K562 (cell line): ENCODE data around the gene SERPINH1. TPM values are rescaled to one million over a fixed set of nuclear protein-coding genes. Genes with fewer than 3 reads are reported as not detected.

Source experiments
- ARID1B ChIP-seq: fragments of 450-650 bp; IDR thresholded peaks from 2 replicates; pipeline ENCODE4 v1.6.1; 2016; ENCODE audit warnings: antibody characterized with exemption, mild to moderate bottlenecking, inconsistent platforms
- CEBPG ChIP-seq, 3 experiments: fragments of 200-800 bp in 1 of 3; sonication (Bioruptor generic) in 1 of 3; sonication (generic) in 1 of 3; formaldehyde crosslinking in 1 of 3; IDR thresholded peaks in 2 of 3; conservative IDR thresholded peaks in 1 of 3; 2 replicates each; pipeline versions ENCODE4 v1.6.1 to v1.8.0; 2016 to 2022; ENCODE audit warnings: missing compliant biosample characterization in 2 of 3, missing genetic modification characterization in 2 of 3, mild to moderate bottlenecking in 1 of 3, missing genetic modification reagents in 1 of 3
- COPS2 ChIP-seq: fragments of 450-650 bp; conservative IDR thresholded peaks from 2 replicates; pipeline ENCODE4 v1.6.1; 2016; ENCODE audit warnings: mild to moderate bottlenecking, moderate library complexity
- FOXK1 ChIP-seq: sonication (generic); formaldehyde crosslinking; IDR thresholded peaks from 2 replicates; pipeline ENCODE4 v1.8.0; 2022; ENCODE audit warnings: missing genetic modification reagents, mild to moderate bottlenecking, borderline replicate concordance
- HDAC2 ChIP-seq: fragments of 450-650 bp; IDR thresholded peaks from 2 replicates; pipeline ENCODE4 v1.6.1; 2016; ENCODE audit warnings: mild to moderate bottlenecking
- STAT5B ChIP-seq: fragments of 250-450 bp; sonication (Bioruptor Pico); IDR thresholded peaks from 2 replicates; pipeline ENCODE4 v1.8.0; 2021; ENCODE audit warnings: mild to moderate bottlenecking, inconsistent platforms
- XRCC5 ChIP-seq: fragments of 200-400 bp; formaldehyde crosslinking; IDR thresholded peaks from 2 replicates; pipeline ENCODE4 v1.6.1; 2017; ENCODE audit warnings: low read depth, mild to moderate bottlenecking, low read length
- ZNF24 ChIP-seq: fragments of 450-650 bp; IDR thresholded peaks from 2 replicates; pipeline ENCODE4 v1.6.1; 2016
- ZNF263 ChIP-seq: sonication (generic); formaldehyde crosslinking; IDR thresholded peaks from 2 replicates; pipeline ENCODE4 v1.8.0; 2022; ENCODE audit warnings: mild to moderate bottlenecking, missing genetic modification reagents, borderline replicate concordance
- polyA plus RNA-seq, 8 experiments: library from polyadenylated mRNA; depleted of rRNA in 4 of 8; stranded (reverse) in 5 of 8; unstranded in 3 of 8; fragments of >200 nt; fragmentation: Nextera tagmentation in 2 of 8; fragmentation: Illumina TruSeq in 1 of 8; extraction: Ambion mirVana in 2 of 8; extraction: Trizol in 1 of 8; gene quantifications; 2 replicates each; pipeline versions ENCODE4 v1.2.1 to v1.2.3, GENCODE V29; 2011 to 2014; ENCODE audit warnings: inconsistent platforms in 1 of 8, missing spikeins in 1 of 8
- total RNA-seq, 7 experiments: library from RNA; depleted of rRNA in 6 of 7; stranded (reverse); fragments of >200 nt in 6 of 7; fragmentation: Illumina TruSeq in 2 of 7; extraction: Trizol in 2 of 7; gene quantifications; 2 replicates each; pipeline versions ENCODE4 v1.2.1 to v1.2.3, GENCODE V29; 2011 to 2021; ENCODE audit warnings: low replicate concordance in 1 of 7
- TF ChIP-seq, protein P1 (sequence below), 2 experiments: fragments of 450-650 bp in 1 of 2; sonication (generic) in 1 of 2; formaldehyde crosslinking in 1 of 2; IDR thresholded peaks in 1 of 2; conservative IDR thresholded peaks in 1 of 2; 2 replicates each; pipeline versions ENCODE4 v1.6.1 to v1.8.1; 2016 to 2023; ENCODE audit warnings: mild to moderate bottlenecking in 2 of 2, moderate library complexity in 2 of 2, inconsistent platforms in 1 of 2, missing genetic modification reagents in 1 of 2
- TF ChIP-seq, protein P2 (sequence below): fragments of 450-650 bp; IDR thresholded peaks from 2 replicates; pipeline ENCODE4 v1.6.1; 2016; ENCODE audit warnings: missing biosample characterization, missing genetic modification characterization

Gene SERPINH1
- total and polyA plus RNA-seq, 9 of the 15 experiments (the other 6 are each of a cell fraction or from before 2014, with no cell fraction given) = 2.8 to 106 (median 67.9) TPM

DNA sequence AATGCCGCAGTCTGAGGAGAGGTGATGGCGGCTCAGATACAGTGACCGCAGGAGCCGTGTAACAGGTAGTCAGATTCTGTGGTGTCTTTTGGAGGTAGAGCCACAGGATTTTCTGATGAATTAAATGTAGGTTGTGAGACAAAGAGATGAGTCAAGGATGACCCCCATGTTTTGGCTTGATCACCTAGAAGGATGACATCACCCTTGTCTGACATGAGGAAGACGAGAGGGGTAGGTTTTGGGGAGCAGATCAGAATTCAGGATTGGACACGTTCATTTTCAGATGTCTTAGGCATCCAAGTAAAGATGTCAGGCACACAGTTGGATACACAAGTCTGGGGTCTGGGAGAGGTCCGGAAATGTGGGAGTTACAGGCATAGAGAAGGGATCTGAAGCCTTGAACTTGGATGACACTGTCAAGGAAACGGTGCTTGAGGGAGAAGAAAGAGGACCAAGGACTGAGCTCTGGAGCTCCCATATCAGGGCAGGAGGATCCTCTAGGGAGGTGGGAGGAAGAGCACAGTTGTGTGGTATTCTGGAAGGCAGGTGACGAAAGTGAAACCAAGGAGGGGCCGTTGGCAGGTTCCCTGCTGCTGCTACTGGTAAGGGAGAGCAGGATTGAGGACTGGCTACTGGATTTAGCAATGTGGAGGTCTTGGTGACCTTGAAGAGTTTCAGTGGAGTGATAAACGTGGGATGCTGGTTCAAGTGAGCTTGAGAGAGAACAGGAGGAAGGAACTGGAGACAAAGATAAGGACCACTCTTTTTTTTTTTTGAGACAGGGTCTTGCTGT lies 23.7 kb upstream of the SERPINH1 start (continued):
- TF ChIP-seq, protein P1, sequence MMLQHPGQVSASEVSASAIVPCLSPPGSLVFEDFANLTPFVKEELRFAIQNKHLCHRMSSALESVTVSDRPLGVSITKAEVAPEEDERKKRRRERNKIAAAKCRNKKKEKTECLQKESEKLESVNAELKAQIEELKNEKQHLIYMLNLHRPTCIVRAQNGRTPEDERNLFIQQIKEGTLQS (IDR thresholded peaks at IDR 0.05) = peak; percentile 90
- TF ChIP-seq, protein P1 (CRISPR knock-in tag; conservative IDR thresholded peaks at IDR 0.05) = no peak
- TF ChIP-seq CEBPG (CRISPR knock-in tag; IDR thresholded peaks at IDR 0.05) (0 out of 2 replicates have a peak, but pooled peaks have one; percentile 9), CEBPG (tag; conservative IDR thresholded peaks at IDR 0.05 in 1 of 2, IDR thresholded peaks at IDR 0.05 in 1 of 2) (no peak), COPS2 (no peak), ZNF263 (CRISPR knock-in tag) (peak; percentile 89), ARID1B (no peak), XRCC5 (no peak), ZNF24 (no peak), FOXK1 (CRISPR knock-in tag) (no peak), STAT5B (CRISPR knock-in tag) (no peak), HDAC2 (no peak)
- TF ChIP-seq, protein P2, sequence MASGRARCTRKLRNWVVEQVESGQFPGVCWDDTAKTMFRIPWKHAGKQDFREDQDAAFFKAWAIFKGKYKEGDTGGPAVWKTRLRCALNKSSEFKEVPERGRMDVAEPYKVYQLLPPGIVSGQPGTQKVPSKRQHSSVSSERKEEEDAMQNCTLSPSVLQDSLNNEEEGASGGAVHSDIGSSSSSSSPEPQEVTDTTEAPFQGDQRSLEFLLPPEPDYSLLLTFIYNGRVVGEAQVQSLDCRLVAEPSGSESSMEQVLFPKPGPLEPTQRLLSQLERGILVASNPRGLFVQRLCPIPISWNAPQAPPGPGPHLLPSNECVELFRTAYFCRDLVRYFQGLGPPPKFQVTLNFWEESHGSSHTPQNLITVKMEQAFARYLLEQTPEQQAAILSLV (tag) = no peak
- TF ChIP-seq, all 486 proteins: peak for 15
